CD4-positive, alpha-beta T cell (primary cell): Measurements from ENCODE around the gene RNF123. TPM values are rescaled to one million over a fixed set of nuclear protein-coding genes. Genes with fewer than 3 reads are reported as not detected.

Source experiments
- ATAC-seq: fragments of 200-7000 bp; cut with Tn5 transposase; one replicate; pipeline ENCODE4 v1.10.0; 2022; ENCODE audit warnings: mild to moderate bottlenecking; ENCODE audit not compliant: poor library complexity
- CTCF ChIA-PET: fragments of 350-600 bp; sonication (Branson Sonifier 250); formaldehyde crosslinking; loops from one replicate; lab custom pipeline; 2021; ENCODE audit warnings: antibody characterized with exemption, inconsistent platforms; lab: Charles Lee
- POLR2A ChIA-PET: fragments of 350-600 bp; sonication (Branson Sonifier 250); formaldehyde crosslinking; loops from one replicate; lab custom pipeline; 2021; ENCODE audit warnings: antibody characterized with exemption, inconsistent platforms; lab: Charles Lee
- DNase-seq, 14 experiments: peaks; one replicate each; pipeline ENCODE4 v3.0.0-alpha.2; 2013 to 2020; ENCODE audit warnings: mixed read lengths in 2 of 14
- H3K27ac ChIP-seq, 2 donors: one replicate each; pipeline versions ENCODE4 v1.5.1 to v1.7.0; 2013; ENCODE audit warnings: low read length in 2 of 2, low read depth in 1 of 2, mild to moderate bottlenecking in 1 of 2
- H3K27me3 ChIP-seq, 2 experiments: 1 replicate in 1 of 2; 2 replicates in 1 of 2; pipeline versions ENCODE4 v1.6.1 to v1.7.0; 2013; ENCODE audit warnings: low read length in 2 of 2, control low read depth in 1 of 2, mild to moderate bottlenecking in 1 of 2, moderate library complexity in 1 of 2; ENCODE audit not compliant: insufficient read depth in 2 of 2, control insufficient read depth in 1 of 2
- H3K36me3 ChIP-seq: one replicate; pipeline ENCODE4 v1.6.1; 2013; ENCODE audit warnings: low read length, control low read depth; ENCODE audit not compliant: insufficient read depth
- H3K4me1 ChIP-seq: one replicate; pipeline ENCODE4 v1.6.1; 2013; ENCODE audit warnings: low read length, control low read depth; ENCODE audit not compliant: insufficient read depth
- H3K4me3 ChIP-seq: one replicate; pipeline ENCODE4 v1.5.1; 2013; ENCODE audit warnings: mild to moderate bottlenecking, low read length, moderate library complexity
- H3K9me3 ChIP-seq, 2 experiments: 1 replicate in 1 of 2; 2 replicates in 1 of 2; pipeline versions ENCODE4 v1.6.1 to v1.7.0; 2013; ENCODE audit warnings: low read length in 2 of 2, mild to moderate bottlenecking in 2 of 2, control low read depth in 1 of 2, moderate library complexity in 1 of 2; ENCODE audit not compliant: control insufficient read depth in 1 of 2, insufficient read depth in 1 of 2
- H3K27ac Mint-ChIP-seq: one replicate; pipeline ENCODE4 v1.8.0; 2020; ENCODE audit warnings: mixed read lengths
- H3K27me3 Mint-ChIP-seq: one replicate; pipeline ENCODE4 v1.8.0; 2021; ENCODE audit warnings: mixed read lengths
- H3K36me3 Mint-ChIP-seq: one replicate; pipeline ENCODE4 v1.8.0; 2021; ENCODE audit warnings: low read depth, mixed read lengths
- H3K4me1 Mint-ChIP-seq: one replicate; pipeline ENCODE4 v1.8.0; 2021; ENCODE audit warnings: low read depth, mixed read lengths
- H3K4me3 Mint-ChIP-seq: one replicate; pipeline ENCODE4 v1.8.0; 2020; ENCODE audit warnings: mild to moderate bottlenecking, mixed read lengths
- H3K9me3 Mint-ChIP-seq: one replicate; pipeline ENCODE4 v1.8.0; 2020; ENCODE audit warnings: mixed read lengths
- intact Hi-C, 2 experiments: fragments of 100-400 bp; cut with DNase I in 1 of 2; cut with micrococcal nuclease in 1 of 2; formaldehyde crosslinking; loops; one replicate each; pipeline versions ENCODE4 v1.15.1 to v1.9.0; 2023 to 2025; cut with DNase I, micrococcal nuclease
- total RNA-seq, 174 experiments: library from RNA in 2 of 174; stranded (reverse) in 2 of 174; gene quantifications; one replicate each; pipeline ENCODE4 v1.2.3 and lab custom pipeline; 2021 to 2026
- TF ChIP-seq, protein P1 (sequence below): fragments of 200-600 bp; IDR thresholded peaks from one replicate; pipeline ENCODE4 v1.8.0; 2022; ENCODE audit warnings: antibody characterized with exemption, mild to moderate bottlenecking

RNF123 gene
- total RNA-seq, 2 experiments from 2014 or later, result 28.8 to 29.7 TPM

DNA sequence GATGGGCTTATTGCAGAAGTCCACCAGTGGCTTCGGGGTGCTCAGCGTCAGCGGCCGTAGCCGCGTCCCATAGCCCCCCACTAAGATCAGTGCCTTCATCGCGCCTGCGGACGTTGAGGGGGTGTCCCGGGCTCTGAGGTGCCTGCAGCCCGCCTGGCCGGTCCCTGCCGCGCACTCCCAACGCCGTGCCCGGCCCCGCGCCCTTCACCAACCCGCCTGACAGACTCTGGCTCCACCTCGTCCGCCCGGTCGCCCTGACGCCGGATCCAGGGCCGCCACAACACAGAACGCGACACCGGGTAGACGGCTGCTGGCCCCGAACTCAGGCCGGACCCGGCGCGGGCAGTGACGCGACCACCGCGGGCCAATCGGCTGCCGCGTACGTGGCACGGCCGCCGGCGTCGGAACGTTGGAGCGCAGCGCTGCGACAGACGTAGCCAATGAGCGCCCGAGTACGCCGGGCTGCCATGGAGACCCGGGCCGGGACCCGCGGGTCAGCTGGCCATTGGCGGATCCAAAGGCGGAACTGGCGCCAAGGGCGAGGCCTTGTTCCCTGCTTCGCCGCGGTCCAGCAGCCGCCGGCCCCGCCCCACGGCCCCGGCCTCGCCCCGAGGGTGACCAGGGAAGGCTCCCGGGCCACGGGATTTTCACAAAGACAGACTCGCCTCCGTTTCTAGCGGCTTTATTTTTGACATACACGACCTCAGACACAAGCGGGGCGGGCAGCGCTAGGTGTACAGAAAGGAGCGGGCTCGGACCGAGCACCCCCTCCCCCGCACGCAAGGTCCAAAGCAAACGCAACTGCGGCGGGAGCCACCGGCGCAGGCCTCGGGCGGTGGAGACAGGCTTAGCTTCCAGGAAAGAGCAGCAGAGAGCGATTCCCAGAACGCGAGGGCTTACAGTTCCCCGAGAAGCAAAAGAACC lies 34.5 kb downstream of the RNF123 start, which contains the start of gene GMPPB:
Gene GMPPB (minus strand): TSS at position 324 of the 924 bp plus-strand sequence. CDS start 225 bp downstream, at position 99.
- peak within 1 kb of the TSS; percentile 96 to 97 for H3K27ac ChIP-seq
- DNase-seq (peak; percentile 81 to 96 (median 88)), ATAC-seq (peak; percentile 70)
- peaks cover 40% of the 10 kb centered on the region for H3K36me3 ChIP-seq
- no peaks in the 10 kb centered on the region for H3K9me3 Mint-ChIP-seq
- intact Hi-C loops, result loop anchor here in 1 of 2 experiments (1.0 kb wide), 1 partner anchor 50 kb away; the partner anchor contains the start of gene APEH
- CTCF ChIA-PET, result no interaction called here
- H3K36me3 Mint-ChIP-seq, result peaks cover 45% of the 10 kb centered on the region
- H3K4me3 ChIP-seq, result peak within 1 kb of the TSS; percentile 99
- POLR2A ChIA-PET, result interaction anchor here (0.6 to 1.3 kb wide), 3 partner anchors 31 to 79 kb away, joined by 3 to 4 read pairs (median 3); partner anchors contain the start of gene INKA1
- TF ChIP-seq, protein P1, sequence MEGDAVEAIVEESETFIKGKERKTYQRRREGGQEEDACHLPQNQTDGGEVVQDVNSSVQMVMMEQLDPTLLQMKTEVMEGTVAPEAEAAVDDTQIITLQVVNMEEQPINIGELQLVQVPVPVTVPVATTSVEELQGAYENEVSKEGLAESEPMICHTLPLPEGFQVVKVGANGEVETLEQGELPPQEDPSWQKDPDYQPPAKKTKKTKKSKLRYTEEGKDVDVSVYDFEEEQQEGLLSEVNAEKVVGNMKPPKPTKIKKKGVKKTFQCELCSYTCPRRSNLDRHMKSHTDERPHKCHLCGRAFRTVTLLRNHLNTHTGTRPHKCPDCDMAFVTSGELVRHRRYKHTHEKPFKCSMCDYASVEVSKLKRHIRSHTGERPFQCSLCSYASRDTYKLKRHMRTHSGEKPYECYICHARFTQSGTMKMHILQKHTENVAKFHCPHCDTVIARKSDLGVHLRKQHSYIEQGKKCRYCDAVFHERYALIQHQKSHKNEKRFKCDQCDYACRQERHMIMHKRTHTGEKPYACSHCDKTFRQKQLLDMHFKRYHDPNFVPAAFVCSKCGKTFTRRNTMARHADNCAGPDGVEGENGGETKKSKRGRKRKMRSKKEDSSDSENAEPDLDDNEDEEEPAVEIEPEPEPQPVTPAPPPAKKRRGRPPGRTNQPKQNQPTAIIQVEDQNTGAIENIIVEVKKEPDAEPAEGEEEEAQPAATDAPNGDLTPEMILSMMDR, result no peak
- peak within 1 kb of the TSS; percentile 98 for H3K4me3 Mint-ChIP-seq
- no peaks in the 10 kb centered on the region for H3K27me3 Mint-ChIP-seq
- peaks cover 37% of the 10 kb centered on the region for H3K4me1 ChIP-seq
- no peaks in the 10 kb centered on the region for H3K27me3 ChIP-seq
- H3K4me1 Mint-ChIP-seq, result peaks cover 44% of the 10 kb centered on the region
- H3K27ac Mint-ChIP-seq, result peak within 1 kb of the TSS; percentile 93
- H3K9me3 ChIP-seq, result no peaks in the 10 kb centered on the region

GRCh38 chr3:49724586-49724985 lies 35.2 kb downstream of the RNF123 start:
- DNase-seq (peak in 7 of 14 experiments; percentile 22 to 88 (median 38)), ATAC-seq (no peak)
- peaks cover 37% of the 10 kb centered on the region for H3K4me1 Mint-ChIP-seq
- no peaks in the 10 kb centered on the region for H3K27me3 ChIP-seq
- H3K27me3 Mint-ChIP-seq, result no peaks in the 10 kb centered on the region
- peak overlapping the region; percentile 99 for H3K4me3 ChIP-seq
- H3K9me3 ChIP-seq, result no peaks in the 10 kb centered on the region
- H3K36me3 Mint-ChIP-seq, result peaks cover 42% of the 10 kb centered on the region
- H3K9me3 Mint-ChIP-seq, result no peaks in the 10 kb centered on the region
- H3K4me3 Mint-ChIP-seq, result peak overlapping the region; percentile 98
- H3K27ac Mint-ChIP-seq, result peak overlapping the region; percentile 93
- peaks cover 40% of the 10 kb centered on the region for H3K36me3 ChIP-seq
- intact Hi-C loops, result loop anchor here in 1 of 2 experiments (1.0 kb wide), 1 partner anchor 50 kb away; the partner anchor contains the start of gene APEH
- H3K27ac ChIP-seq, result peak overlapping the region; percentile 95 to 96
- CTCF ChIA-PET, result no interaction called here
- TF ChIP-seq, protein P1, result no peak
- peaks cover 31% of the 10 kb centered on the region for H3K4me1 ChIP-seq
- POLR2A ChIA-PET, result interaction anchor here (0.6 to 1.3 kb wide), 3 partner anchors 32 to 79 kb away, joined by 3 to 4 read pairs (median 3); partner anchors contain the start of gene INKA1

DNA sequence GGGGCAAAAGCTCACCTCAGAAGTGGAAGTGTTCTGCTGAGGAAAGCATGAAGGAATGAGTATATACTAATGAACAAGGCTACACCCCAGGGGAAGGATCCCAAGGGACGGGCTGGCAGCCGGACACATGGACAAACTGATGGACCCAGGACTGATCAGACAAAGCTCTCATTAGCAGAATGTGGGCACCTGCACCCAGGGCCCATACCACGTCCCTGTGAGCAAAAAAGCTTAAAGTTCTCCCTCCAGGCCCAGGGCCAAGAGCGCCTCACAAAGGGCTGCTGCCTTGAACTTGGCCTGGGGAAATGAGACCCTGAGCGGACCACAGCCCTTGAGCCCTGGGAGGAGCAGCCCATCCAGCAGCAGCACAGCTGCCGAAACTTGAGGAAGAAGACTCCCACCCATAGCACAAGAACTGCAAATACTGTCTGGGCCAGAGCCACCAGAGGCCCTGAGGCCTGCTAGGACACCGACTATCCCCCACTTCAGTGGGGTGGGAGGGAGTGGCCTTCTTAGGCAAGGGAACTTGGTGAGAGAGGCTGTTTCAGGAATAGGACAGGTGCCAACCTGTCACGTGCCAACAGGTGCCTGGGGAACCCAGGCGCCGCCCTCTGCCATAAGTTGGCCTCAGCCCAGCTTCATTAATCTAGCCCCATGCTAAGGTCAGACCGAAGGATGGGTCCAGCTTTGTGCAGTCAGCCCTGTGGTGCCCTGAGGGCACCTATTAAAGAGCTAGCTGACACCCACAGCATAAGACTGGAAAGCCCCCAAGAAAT lies 36.7 kb downstream of the RNF123 start:
- POLR2A ChIA-PET, result interaction anchor here (0.6 kb wide), 2 partner anchors 65 to 892 kb away, joined by 3 read pairs; no protein-coding TSS in a partner anchor

More for the DNA sequence above, 36.7 kb downstream of the RNF123 start:
- Histone ChIP-seq H3K27me3 (no peaks in the 10 kb centered on the region), H3K27ac (peak overlapping the region in 1 of 2 donors; percentile 96), H3K36me3 (peaks cover 40% of the 10 kb centered on the region), H3K9me3 (no peaks in the 10 kb centered on the region), H3K4me3 (no peak overlapping the region), H3K4me1 (peaks cover 27% of the 10 kb centered on the region)
- peak in 1 of 14 experiments; percentile 13 for DNase-seq
- Mint-ChIP-seq H3K36me3 (peaks cover 43% of the 10 kb centered on the region), H3K27me3 (no peaks in the 10 kb centered on the region), H3K27ac (peak overlapping the region; percentile 93), H3K4me3 (peak overlapping the region; percentile 42), H3K4me1 (peaks cover 27% of the 10 kb centered on the region), H3K9me3 (no peaks in the 10 kb centered on the region)
- CTCF ChIA-PET, result interaction anchor here (0.8 kb wide), 1 partner anchor 22 kb away, joined by 3 read pairs; no protein-coding TSS in a partner anchor
- TF ChIP-seq, protein P1, result no peak
- intact Hi-C loops, result no loop called here
- no peak for ATAC-seq
